RWPE2 (cell line): Measurements from ENCODE around the gene BRSK2.

Source experiments
- ATAC-seq: fragments of 200-7000 bp; cut with Tn5 transposase; 3 replicates; pipeline ENCODE4 v1.9.1; 2021; ENCODE audit warnings: low read depth
- DNase-seq: peaks from one replicate; pipeline ENCODE4 v3.0.0-alpha.2; 2020; ENCODE audit warnings: low spot score
- H3K27ac ChIP-seq: fragments of 450-650 bp; 2 replicates; pipeline ENCODE4 v1.5.1; 2017; ENCODE audit warnings: mild to moderate bottlenecking; ENCODE audit not compliant: poor library complexity, severe bottlenecking
- H3K27me3 ChIP-seq: fragments of 250-450 bp; sonication (Bioruptor Pico); 2 replicates; pipeline ENCODE4 v1.5.1; 2021; ENCODE audit warnings: mild to moderate bottlenecking, moderate library complexity; ENCODE audit not compliant: insufficient read depth, poor library complexity, severe bottlenecking
- H3K36me3 ChIP-seq: fragments of 250-450 bp; sonication (Bioruptor Pico); 2 replicates; pipeline ENCODE4 v1.5.1; 2020; ENCODE audit warnings: low read depth, mild to moderate bottlenecking, moderate library complexity
- H3K4me1 ChIP-seq: fragments of 250-450 bp; sonication (Bioruptor Pico); 2 replicates; pipeline ENCODE4 v1.5.1; 2021; ENCODE audit warnings: mild to moderate bottlenecking, moderate library complexity; ENCODE audit not compliant: insufficient read depth, poor library complexity, severe bottlenecking
- H3K4me3 ChIP-seq: fragments of 250-450 bp; sonication (Bioruptor Pico); 2 replicates; pipeline ENCODE4 v1.5.1; 2021; ENCODE audit warnings: mild to moderate bottlenecking, moderate library complexity; ENCODE audit not compliant: severe bottlenecking
- H3K9me3 ChIP-seq: fragments of 250-450 bp; sonication (Bioruptor Pico); 2 replicates; pipeline ENCODE4 v1.5.1; 2021; ENCODE audit warnings: mild to moderate bottlenecking, moderate library complexity; ENCODE audit not compliant: severe bottlenecking
- CTCF ChIP-seq: fragments of 450-650 bp; IDR thresholded peaks from one replicate; pipeline ENCODE4 v1.5.1; 2017; ENCODE audit warnings: mild to moderate bottlenecking, moderate library complexity; ENCODE audit not compliant: poor library complexity, severe bottlenecking

BRSK2 gene

GRCh38 chr11:1399386-1400316, 9.9 kb downstream of the BRSK2 start:
- Histone ChIP-seq H3K4me1 (no peaks in the 10 kb centered on the region), H3K9me3 (no peaks in the 10 kb centered on the region), H3K27ac (no peak overlapping the region), H3K36me3 (no peaks in the 10 kb centered on the region), H3K27me3 (no peaks in the 10 kb centered on the region), H3K4me3 (no peak overlapping the region)
- TF ChIP-seq CTCF, result no peak
- ATAC-seq (no peak), DNase-seq (no peak)

- ATAC-seq, result no peak
- Histone ChIP-seq H3K27ac (no peak overlapping the region), H3K4me3 (no peak overlapping the region), H3K4me1 (no peaks in the 10 kb centered on the region), H3K36me3 (no peaks in the 10 kb centered on the region), H3K27me3 (no peaks in the 10 kb centered on the region), H3K9me3 (no peaks in the 10 kb centered on the region)
- DNase-seq, result no peak
- no peak for TF ChIP-seq CTCF
Observed at GRCh38 chr11:1400317-1401170, 10.8 kb downstream of the BRSK2 start.

DNA sequence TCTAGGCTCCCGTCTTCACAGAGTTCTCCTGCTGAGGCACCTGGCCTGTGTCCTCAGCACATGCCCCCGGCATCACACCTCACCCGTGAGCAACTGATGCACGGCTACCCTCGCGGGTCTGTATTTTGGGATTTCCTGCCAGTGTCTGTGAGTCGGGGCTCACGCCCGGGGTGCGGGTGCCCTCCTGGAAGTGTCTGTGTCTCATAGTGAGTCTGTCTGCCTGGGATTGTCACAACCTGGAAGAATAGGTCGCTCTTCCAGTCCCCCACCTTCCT, 11.4 kb downstream of the BRSK2 start:
- no peak overlapping the region for H3K4me3 ChIP-seq
- ATAC-seq, result no peak
- no peaks in the 10 kb centered on the region for H3K27me3 ChIP-seq
- no peak overlapping the region for H3K27ac ChIP-seq
- H3K36me3 ChIP-seq, result no peaks in the 10 kb centered on the region
- no peaks in the 10 kb centered on the region for H3K9me3 ChIP-seq
- no peaks in the 10 kb centered on the region for H3K4me1 ChIP-seq
- no peak for DNase-seq
- no peak for TF ChIP-seq CTCF

GRCh38 chr11:1401656-1402221, 12.0 kb downstream of the BRSK2 start:
- ATAC-seq, result peak; percentile 42; the same call in 2 of the 3 replicates
- no peaks in the 10 kb centered on the region for H3K27me3 ChIP-seq
- TF ChIP-seq CTCF, result no peak
- H3K27ac ChIP-seq, result no peak overlapping the region
- no peaks in the 10 kb centered on the region for H3K36me3 ChIP-seq
- H3K4me1 ChIP-seq, result no peaks in the 10 kb centered on the region
- H3K9me3 ChIP-seq, result no peaks in the 10 kb centered on the region
- no peak overlapping the region for H3K4me3 ChIP-seq
- no peak for DNase-seq
